ENCODE results near the gene GRM3.

The GRM3 gene

DNA sequence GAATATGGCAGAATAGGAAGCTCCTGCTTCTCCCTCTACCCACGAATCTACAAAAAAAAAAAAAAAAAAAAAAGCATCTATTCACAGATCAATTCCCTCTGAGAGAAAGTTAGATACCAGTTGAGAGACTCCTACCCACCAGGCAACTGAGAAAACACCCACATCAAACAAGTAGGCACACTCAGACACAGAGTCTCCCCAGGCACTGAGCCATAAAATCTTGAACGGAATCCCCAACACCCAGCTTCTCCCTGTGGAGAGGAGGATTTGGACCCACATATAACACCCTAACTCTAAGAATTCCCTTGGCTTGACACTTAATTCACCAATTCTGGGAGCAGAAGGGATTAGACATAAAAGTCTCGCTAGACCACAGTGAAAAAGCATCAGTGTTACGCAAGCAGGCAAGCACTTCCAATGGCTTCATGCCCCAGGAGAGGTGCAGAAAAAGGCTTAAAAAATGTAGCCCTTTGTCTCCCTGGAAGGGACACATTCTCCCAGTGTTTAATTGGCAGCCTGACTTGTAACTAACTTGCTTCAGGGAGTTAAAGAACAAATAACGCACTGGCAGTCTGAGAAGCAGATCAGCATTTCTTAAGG, 223.6 kb downstream of the GRM3 start:
- Histone ChIP-seq H2AFZ (ENCODE audit: low read depth) (no peak overlapping the region), H3K4me1 (ENCODE audit: low read depth, poor library complexity, severe bottlenecking) (no peaks in the 10 kb centered on the region), H3K27ac (no peak overlapping the region), H3K36me3 (ENCODE audit: insufficient read depth) (no peaks in the 10 kb centered on the region), H3K27me3 (ENCODE audit: insufficient read depth, low read depth) (no peaks in the 10 kb centered on the region), H3K4me2 (no peak overlapping the region), H3K79me2 (ENCODE audit: insufficient read depth, low read depth) (no peaks in the 10 kb centered on the region), H4K20me1 (ENCODE audit: insufficient read depth) (no peaks in the 10 kb centered on the region), H3K4me3 (IDR thresholded peaks at IDR 0.05; ENCODE audit: insufficient read depth, low read depth, low read length) (no peak overlapping the region), H3K9ac (no peak overlapping the region)
- TF ChIP-seq, protein P1, sequence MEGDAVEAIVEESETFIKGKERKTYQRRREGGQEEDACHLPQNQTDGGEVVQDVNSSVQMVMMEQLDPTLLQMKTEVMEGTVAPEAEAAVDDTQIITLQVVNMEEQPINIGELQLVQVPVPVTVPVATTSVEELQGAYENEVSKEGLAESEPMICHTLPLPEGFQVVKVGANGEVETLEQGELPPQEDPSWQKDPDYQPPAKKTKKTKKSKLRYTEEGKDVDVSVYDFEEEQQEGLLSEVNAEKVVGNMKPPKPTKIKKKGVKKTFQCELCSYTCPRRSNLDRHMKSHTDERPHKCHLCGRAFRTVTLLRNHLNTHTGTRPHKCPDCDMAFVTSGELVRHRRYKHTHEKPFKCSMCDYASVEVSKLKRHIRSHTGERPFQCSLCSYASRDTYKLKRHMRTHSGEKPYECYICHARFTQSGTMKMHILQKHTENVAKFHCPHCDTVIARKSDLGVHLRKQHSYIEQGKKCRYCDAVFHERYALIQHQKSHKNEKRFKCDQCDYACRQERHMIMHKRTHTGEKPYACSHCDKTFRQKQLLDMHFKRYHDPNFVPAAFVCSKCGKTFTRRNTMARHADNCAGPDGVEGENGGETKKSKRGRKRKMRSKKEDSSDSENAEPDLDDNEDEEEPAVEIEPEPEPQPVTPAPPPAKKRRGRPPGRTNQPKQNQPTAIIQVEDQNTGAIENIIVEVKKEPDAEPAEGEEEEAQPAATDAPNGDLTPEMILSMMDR (conservative IDR thresholded peaks at IDR 0.05; ENCODE audit: low read depth, low read length): no peak

DNA sequence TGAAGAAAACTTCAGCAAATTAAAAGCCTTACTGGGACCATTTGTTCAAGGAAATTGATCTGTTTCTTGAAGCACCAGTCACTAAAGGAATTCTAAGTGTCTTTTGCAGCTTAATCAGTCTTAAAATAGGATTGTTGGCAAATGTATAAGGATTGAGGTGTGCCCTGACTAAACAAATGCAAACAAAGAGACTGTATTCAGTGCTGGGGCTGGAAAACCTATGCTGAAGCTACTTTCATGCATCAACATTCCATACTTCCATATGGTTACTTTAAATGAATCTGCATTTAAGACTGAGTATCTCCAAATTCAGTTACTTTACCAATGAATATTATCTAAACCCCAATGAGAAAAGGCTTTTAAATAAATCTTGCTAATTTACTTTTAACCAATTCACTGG, 232.4 kb downstream of the GRM3 start:
- Histone ChIP-seq H3K9ac (no peak overlapping the region), H4K20me1 (ENCODE audit: insufficient read depth) (no peaks in the 10 kb centered on the region), H3K4me3 (IDR thresholded peaks at IDR 0.05; ENCODE audit: insufficient read depth, low read depth, low read length) (no peak overlapping the region), H3K36me3 (ENCODE audit: insufficient read depth) (no peaks in the 10 kb centered on the region), H3K27me3 (ENCODE audit: insufficient read depth, low read depth) (no peaks in the 10 kb centered on the region), H3K4me2 (no peak overlapping the region), H3K4me1 (ENCODE audit: low read depth, poor library complexity, severe bottlenecking) (no peaks in the 10 kb centered on the region), H2AFZ (ENCODE audit: low read depth) (no peak overlapping the region), H3K27ac (no peak overlapping the region), H3K79me2 (ENCODE audit: insufficient read depth, low read depth) (no peaks in the 10 kb centered on the region)
- TF ChIP-seq, protein P1 (conservative IDR thresholded peaks at IDR 0.05; ENCODE audit: low read depth, low read length): no peak

DNA sequence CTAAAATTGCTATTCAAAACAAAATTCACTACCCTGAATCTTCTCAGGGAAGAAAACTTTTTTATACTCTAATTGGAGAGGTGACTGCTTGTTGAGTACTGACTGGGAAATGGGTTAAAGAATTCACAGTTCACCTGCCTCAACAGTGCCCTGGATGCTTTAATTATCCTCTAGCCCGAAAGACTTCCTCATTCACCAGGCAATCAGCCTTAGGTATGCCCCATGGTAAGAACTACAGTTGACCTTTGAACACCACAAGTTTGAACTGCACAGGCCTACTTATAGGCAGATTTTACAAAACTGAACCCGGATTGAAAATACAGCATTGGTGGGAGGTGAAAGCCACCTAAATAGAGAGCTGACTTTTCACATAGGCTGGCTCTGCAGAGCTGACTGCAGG, 240.4 kb downstream of the GRM3 start:
- Histone ChIP-seq H3K4me1 (ENCODE audit: low read depth, poor library complexity, severe bottlenecking) (no peaks in the 10 kb centered on the region), H3K79me2 (ENCODE audit: insufficient read depth, low read depth) (no peaks in the 10 kb centered on the region), H2AFZ (ENCODE audit: low read depth) (no peak overlapping the region), H4K20me1 (ENCODE audit: insufficient read depth) (no peaks in the 10 kb centered on the region), H3K27me3 (ENCODE audit: insufficient read depth, low read depth) (no peaks in the 10 kb centered on the region), H3K9ac (no peak overlapping the region), H3K4me2 (no peak overlapping the region), H3K4me3 (IDR thresholded peaks at IDR 0.05; ENCODE audit: insufficient read depth, low read depth, low read length) (no peak overlapping the region), H3K27ac (no peak overlapping the region), H3K36me3 (ENCODE audit: insufficient read depth) (no peaks in the 10 kb centered on the region)
- TF ChIP-seq, protein P1 (conservative IDR thresholded peaks at IDR 0.05; ENCODE audit: low read depth, low read length): no peak

DNA sequence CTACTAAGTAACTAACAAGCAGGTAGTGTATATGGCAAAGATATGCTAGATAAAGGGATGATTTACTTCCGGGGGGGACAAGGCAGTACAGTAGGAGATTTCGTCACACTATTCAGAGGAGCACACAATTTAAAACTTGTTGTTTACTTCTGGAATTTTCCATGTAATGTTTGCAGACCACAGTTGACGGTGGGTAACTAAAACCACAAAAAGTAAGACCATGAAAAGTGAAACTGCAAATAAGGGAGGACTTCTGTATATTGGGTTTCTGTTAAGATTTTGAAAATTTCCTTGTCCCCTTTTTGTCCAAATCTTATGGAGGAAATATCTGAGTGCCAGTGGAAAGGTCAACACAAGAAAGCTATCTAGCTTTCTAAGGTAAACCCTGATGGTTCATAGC, 245.8 kb downstream of the GRM3 start:
- TF ChIP-seq, protein P1 (conservative IDR thresholded peaks at IDR 0.05; ENCODE audit: low read depth, low read length): no peak
- no peaks in the 10 kb centered on the region for H4K20me1 ChIP-seq (ENCODE audit: insufficient read depth)
- no peak overlapping the region for H3K27ac ChIP-seq
- H3K4me1 ChIP-seq (ENCODE audit: low read depth, poor library complexity, severe bottlenecking): no peaks in the 10 kb centered on the region
- no peak overlapping the region for H3K4me3 ChIP-seq (IDR thresholded peaks at IDR 0.05; ENCODE audit: insufficient read depth, low read depth, low read length)
- H3K36me3 ChIP-seq (ENCODE audit: insufficient read depth): no peaks in the 10 kb centered on the region
- no peak overlapping the region for H3K4me2 ChIP-seq
- no peaks in the 10 kb centered on the region for H3K79me2 ChIP-seq (ENCODE audit: insufficient read depth, low read depth)
- no peaks in the 10 kb centered on the region for H3K27me3 ChIP-seq (ENCODE audit: insufficient read depth, low read depth)
- no peak overlapping the region for H3K9ac ChIP-seq
- H2AFZ ChIP-seq (ENCODE audit: low read depth): no peak overlapping the region
